ENCODE data around the gene CNOT4.

GRCh38 chr7:135334830-135335543, 174.9 kb downstream of the CNOT4 start:
- no peak for TF ChIP-seq CTCF (conservative IDR thresholded peaks at IDR 0.05 in 1 of 2, IDR thresholded peaks at IDR 0.05 in 1 of 2; ENCODE audit: extremely low read depth in 1 of 2, insufficient read depth in 1 of 2, low read depth in 1 of 2, low read length in 2 of 2)
- no peak for TF ChIP-seq EZH2 (IDR thresholded peaks at IDR 0.05; ENCODE audit: borderline replicate concordance, low read length)
